ENCODE results near the gene ACADL.

DNA sequence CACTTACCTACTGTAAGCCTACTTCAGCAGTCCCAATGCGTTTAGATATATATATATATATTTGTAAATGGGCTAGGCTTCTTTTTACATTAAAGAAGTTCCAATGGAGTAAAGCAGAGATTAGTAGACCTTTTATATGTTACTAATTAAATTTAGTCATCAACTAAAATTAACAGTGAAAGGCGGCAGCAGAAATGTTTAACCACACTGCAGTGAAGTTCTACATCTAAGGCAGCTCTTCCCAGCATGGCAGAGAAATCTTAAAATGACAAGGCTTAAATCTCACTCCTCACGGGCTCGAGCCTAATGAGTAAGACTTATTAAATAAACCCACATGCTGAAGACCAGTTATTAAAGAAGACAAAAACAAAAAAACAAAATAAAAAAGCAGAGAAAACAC, 34.9 kb downstream of the ACADL start:
- TF ChIP-seq POLR2AphosphoS5 (IDR thresholded peaks at IDR 0.05; ENCODE audit: low read depth) (no peak), EZH2phosphoT487 (IDR thresholded peaks at IDR 0.05; ENCODE audit: unreplicated experiment) (no peak), JUNB (IDR thresholded peaks at IDR 0.05; ENCODE audit: unreplicated experiment) (no peak), EZH2 (IDR thresholded peaks at IDR 0.05; ENCODE audit: low read depth, unreplicated experiment) (no peak), STAT1 (IDR thresholded peaks at IDR 0.05; ENCODE audit: unreplicated experiment) (no peak), CREB1 (CRISPR knock-in tag; IDR thresholded peaks at IDR 0.05; ENCODE audit: low read depth) (no peak), ZNF331 (CRISPR knock-in tag; IDR thresholded peaks at IDR 0.05; ENCODE audit: low read depth) (no peak)
- TF ChIP-seq, protein P1, sequence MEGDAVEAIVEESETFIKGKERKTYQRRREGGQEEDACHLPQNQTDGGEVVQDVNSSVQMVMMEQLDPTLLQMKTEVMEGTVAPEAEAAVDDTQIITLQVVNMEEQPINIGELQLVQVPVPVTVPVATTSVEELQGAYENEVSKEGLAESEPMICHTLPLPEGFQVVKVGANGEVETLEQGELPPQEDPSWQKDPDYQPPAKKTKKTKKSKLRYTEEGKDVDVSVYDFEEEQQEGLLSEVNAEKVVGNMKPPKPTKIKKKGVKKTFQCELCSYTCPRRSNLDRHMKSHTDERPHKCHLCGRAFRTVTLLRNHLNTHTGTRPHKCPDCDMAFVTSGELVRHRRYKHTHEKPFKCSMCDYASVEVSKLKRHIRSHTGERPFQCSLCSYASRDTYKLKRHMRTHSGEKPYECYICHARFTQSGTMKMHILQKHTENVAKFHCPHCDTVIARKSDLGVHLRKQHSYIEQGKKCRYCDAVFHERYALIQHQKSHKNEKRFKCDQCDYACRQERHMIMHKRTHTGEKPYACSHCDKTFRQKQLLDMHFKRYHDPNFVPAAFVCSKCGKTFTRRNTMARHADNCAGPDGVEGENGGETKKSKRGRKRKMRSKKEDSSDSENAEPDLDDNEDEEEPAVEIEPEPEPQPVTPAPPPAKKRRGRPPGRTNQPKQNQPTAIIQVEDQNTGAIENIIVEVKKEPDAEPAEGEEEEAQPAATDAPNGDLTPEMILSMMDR (conservative IDR thresholded peaks at IDR 0.05; ENCODE audit: low read depth in 2 of 2), result no peak
- TF ChIP-seq, protein P2, sequence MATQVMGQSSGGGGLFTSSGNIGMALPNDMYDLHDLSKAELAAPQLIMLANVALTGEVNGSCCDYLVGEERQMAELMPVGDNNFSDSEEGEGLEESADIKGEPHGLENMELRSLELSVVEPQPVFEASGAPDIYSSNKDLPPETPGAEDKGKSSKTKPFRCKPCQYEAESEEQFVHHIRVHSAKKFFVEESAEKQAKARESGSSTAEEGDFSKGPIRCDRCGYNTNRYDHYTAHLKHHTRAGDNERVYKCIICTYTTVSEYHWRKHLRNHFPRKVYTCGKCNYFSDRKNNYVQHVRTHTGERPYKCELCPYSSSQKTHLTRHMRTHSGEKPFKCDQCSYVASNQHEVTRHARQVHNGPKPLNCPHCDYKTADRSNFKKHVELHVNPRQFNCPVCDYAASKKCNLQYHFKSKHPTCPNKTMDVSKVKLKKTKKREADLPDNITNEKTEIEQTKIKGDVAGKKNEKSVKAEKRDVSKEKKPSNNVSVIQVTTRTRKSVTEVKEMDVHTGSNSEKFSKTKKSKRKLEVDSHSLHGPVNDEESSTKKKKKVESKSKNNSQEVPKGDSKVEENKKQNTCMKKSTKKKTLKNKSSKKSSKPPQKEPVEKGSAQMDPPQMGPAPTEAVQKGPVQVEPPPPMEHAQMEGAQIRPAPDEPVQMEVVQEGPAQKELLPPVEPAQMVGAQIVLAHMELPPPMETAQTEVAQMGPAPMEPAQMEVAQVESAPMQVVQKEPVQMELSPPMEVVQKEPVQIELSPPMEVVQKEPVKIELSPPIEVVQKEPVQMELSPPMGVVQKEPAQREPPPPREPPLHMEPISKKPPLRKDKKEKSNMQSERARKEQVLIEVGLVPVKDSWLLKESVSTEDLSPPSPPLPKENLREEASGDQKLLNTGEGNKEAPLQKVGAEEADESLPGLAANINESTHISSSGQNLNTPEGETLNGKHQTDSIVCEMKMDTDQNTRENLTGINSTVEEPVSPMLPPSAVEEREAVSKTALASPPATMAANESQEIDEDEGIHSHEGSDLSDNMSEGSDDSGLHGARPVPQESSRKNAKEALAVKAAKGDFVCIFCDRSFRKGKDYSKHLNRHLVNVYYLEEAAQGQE (IDR thresholded peaks at IDR 0.05; ENCODE audit: unreplicated experiment), result no peak
